Transverse colon (tissue), 4 donors: ENCODE measurements around the gene JARID2. TPM values are rescaled to one million over a fixed set of nuclear protein-coding genes. Genes with fewer than 3 reads are reported as not detected.

Experiments
- DNase-seq: peaks from one replicate; pipeline ENCODE4 v3.0.0-alpha.2; 2019
- H3K27ac ChIP-seq, 4 donors: fragments of 200-600 bp; sonication (generic); 2 replicates each; pipeline ENCODE4 v1.5.1; 2016 to 2018; ENCODE audit warnings: inconsistent platforms in 4 of 4
- H3K27me3 ChIP-seq: fragments of 200-600 bp; sonication (generic); 2 replicates; pipeline ENCODE4 v1.5.1; 2017; ENCODE audit warnings: inconsistent platforms
- H3K36me3 ChIP-seq, 4 donors: fragments of 200-600 bp; sonication (generic); 2 replicates each; pipeline ENCODE4 v1.5.1; 2017 to 2019; ENCODE audit warnings: inconsistent platforms in 4 of 4
- H3K4me1 ChIP-seq, 4 donors: fragments of 200-600 bp; sonication (generic); 2 replicates each; pipeline ENCODE4 v1.5.1; 2017 to 2020; ENCODE audit warnings: inconsistent platforms in 4 of 4
- H3K4me3 ChIP-seq, 4 donors: fragments of 200-600 bp; sonication (generic); 1 replicate in 1 of 4; 2 replicates in 3 of 4; pipeline versions ENCODE4 v1.5.1 to v1.6.1; 2017 to 2019; ENCODE audit warnings: inconsistent platforms in 4 of 4
- H3K9me3 ChIP-seq, 2 donors: fragments of 200-600 bp; sonication (generic); 2 replicates each; pipeline ENCODE4 v1.5.1; 2017 to 2019; ENCODE audit warnings: inconsistent platforms in 2 of 2
- EP300 ChIP-seq: sonication (generic); formaldehyde crosslinking; IDR thresholded peaks from one replicate; pipeline ENCODE4 v1.6.1; 2017; ENCODE audit warnings: antibody characterized with exemption, low read depth
- POLR2A ChIP-seq: fragments of 450-650 bp; IDR thresholded peaks from one replicate; pipeline ENCODE4 v1.6.1; 2016; ENCODE audit warnings: antibody characterized with exemption, mild to moderate bottlenecking, moderate library complexity
- POLR2AphosphoS5 ChIP-seq, 3 donors: sonication (generic); formaldehyde crosslinking; IDR thresholded peaks; one replicate each; pipeline ENCODE4 v1.6.1; 2016; ENCODE audit warnings: antibody characterized with exemption in 3 of 3
- WGBS, 2 donors: methylation state at CpG; one replicate each; pipeline ENCODE4 v1.1.5; 2018; ENCODE audit warnings: low coverage in 1 of 2; 5-methylcytosine and 5-hydroxymethylcytosine counted together
- in situ Hi-C, 4 donors: fragments of 200-750 bp; cut with MboI; loops; one replicate each; pipeline versions ENCODE4 v1.15.0 to v1.15.1; 2017; ENCODE audit warnings: low sequenced_read_pairs in 3 of 4, low pct_ligation_motif_present in 1 of 4, low pct_unique_long_range_greater_than_20kb in 1 of 4
- intact Hi-C: fragments of 100-400 bp; cut with DNase I; formaldehyde crosslinking; loops from one replicate; pipeline ENCODE4 v1.15.1; 2023; ENCODE audit warnings: low total_unique reads
- total RNA-seq, 4 donors: library from RNA; depleted of rRNA; stranded (reverse); fragments of >200 nt; gene quantifications; one replicate each; pipeline ENCODE4 v1.1.0, GENCODE V29; 2016
- TF ChIP-seq, protein P1 (sequence below), 5 experiments: fragments of 200-600 bp in 3 of 5; fragments of 450-650 bp in 2 of 5; sonication (generic) in 3 of 5; IDR thresholded peaks; 1 replicate in 2 of 5; 2 replicates in 3 of 5; pipeline ENCODE4 v1.5.1; 2016 to 2017; ENCODE audit warnings: antibody characterized with exemption in 5 of 5, inconsistent platforms in 3 of 5, mild to moderate bottlenecking in 2 of 5, moderate library complexity in 1 of 5

Gene JARID2
- total RNA-seq, 4 donors from 2014 or later: 9.4 to 18.7 (median 10.9) TPM

DNA sequence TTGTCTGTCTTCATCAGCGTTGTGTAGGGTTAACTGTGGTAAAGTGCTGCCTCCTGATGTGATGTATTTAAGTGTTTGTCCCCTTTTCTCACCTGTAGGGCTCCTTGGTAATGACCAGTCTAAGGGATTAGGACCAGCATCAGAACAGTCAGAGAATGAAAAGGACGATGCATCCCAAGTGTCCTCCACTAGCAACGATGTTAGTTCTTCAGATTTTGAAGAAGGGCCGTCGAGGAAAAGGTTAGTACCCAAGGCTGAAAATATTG, 164.2 kb downstream of the JARID2 start:
- H3K4me3 ChIP-seq: no peak overlapping the region
- no peaks in the 10 kb centered on the region for H3K9me3 ChIP-seq
- in situ Hi-C loops (no loop called here), intact Hi-C loops (no loop called here)
- no peaks in the 10 kb centered on the region for H3K36me3 ChIP-seq
- H3K27ac ChIP-seq: no peak overlapping the region
- H3K27me3 ChIP-seq: no peaks in the 10 kb centered on the region
- TF ChIP-seq EP300 (no peak), POLR2AphosphoS5 (IDR thresholded peaks at IDR 0.05) (no peak), POLR2A (no peak)
- TF ChIP-seq, protein P1, sequence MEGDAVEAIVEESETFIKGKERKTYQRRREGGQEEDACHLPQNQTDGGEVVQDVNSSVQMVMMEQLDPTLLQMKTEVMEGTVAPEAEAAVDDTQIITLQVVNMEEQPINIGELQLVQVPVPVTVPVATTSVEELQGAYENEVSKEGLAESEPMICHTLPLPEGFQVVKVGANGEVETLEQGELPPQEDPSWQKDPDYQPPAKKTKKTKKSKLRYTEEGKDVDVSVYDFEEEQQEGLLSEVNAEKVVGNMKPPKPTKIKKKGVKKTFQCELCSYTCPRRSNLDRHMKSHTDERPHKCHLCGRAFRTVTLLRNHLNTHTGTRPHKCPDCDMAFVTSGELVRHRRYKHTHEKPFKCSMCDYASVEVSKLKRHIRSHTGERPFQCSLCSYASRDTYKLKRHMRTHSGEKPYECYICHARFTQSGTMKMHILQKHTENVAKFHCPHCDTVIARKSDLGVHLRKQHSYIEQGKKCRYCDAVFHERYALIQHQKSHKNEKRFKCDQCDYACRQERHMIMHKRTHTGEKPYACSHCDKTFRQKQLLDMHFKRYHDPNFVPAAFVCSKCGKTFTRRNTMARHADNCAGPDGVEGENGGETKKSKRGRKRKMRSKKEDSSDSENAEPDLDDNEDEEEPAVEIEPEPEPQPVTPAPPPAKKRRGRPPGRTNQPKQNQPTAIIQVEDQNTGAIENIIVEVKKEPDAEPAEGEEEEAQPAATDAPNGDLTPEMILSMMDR (IDR thresholded peaks at IDR 0.05): no peak
- no peak for DNase-seq
- peaks cover 0 to 13% (median 3%) of the 10 kb centered on the region in 4 donors for H3K4me1 ChIP-seq
- 85 to 93% methylated on average over 5 of the region's 5 CpGs for WGBS, 2 donors

GRCh38 chr6:15410752-15411151, 164.9 kb downstream of the JARID2 start:
- peaks cover 0 to 13% (median 3%) of the 10 kb centered on the region in 4 donors for H3K4me1 ChIP-seq
- no peak overlapping the region for H3K4me3 ChIP-seq
- DNase-seq: no peak
- no peaks in the 10 kb centered on the region for H3K36me3 ChIP-seq
- TF ChIP-seq POLR2AphosphoS5 (IDR thresholded peaks at IDR 0.05) (no peak), EP300 (no peak), POLR2A (no peak)
- TF ChIP-seq, protein P1 (IDR thresholded peaks at IDR 0.05): no peak
- no peaks in the 10 kb centered on the region for H3K27me3 ChIP-seq
- H3K9me3 ChIP-seq: no peaks in the 10 kb centered on the region
- in situ Hi-C loops: no loop called here
- intact Hi-C loops: no loop called here
- 36 to 50% methylated on average over 1 of the region's 1 CpG for WGBS, 2 donors
- H3K27ac ChIP-seq: no peak overlapping the region

DNA sequence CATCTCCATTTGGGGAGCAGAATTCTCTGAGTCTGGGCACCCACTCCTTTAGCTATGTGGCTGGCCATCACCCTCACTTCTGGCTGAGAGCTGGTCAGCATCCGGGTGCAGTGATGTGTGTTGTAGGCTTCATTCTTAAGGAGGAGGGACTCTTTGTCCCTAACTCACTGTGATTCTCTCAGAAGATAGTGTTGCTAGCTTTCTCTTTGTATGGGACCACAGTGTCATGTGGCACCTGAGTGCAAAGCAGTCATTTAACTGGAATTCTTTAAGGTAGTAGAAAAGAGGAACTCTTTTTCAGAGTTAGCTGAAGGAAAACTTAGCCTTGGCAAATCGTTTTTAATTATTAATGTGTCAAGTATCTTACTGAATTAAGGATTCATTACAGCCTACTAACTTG, 165.9 kb downstream of the JARID2 start:
- Histone ChIP-seq H3K4me3 (no peak overlapping the region), H3K9me3 (no peaks in the 10 kb centered on the region), H3K27ac (no peak overlapping the region), H3K36me3 (no peaks in the 10 kb centered on the region), H3K27me3 (no peaks in the 10 kb centered on the region), H3K4me1 (peaks cover 0 to 13% (median 3%) of the 10 kb centered on the region in 4 donors)
- no peak for TF ChIP-seq POLR2AphosphoS5 (IDR thresholded peaks at IDR 0.05)
- no peak for TF ChIP-seq EP300
- no peak for TF ChIP-seq POLR2A
- TF ChIP-seq, protein P1 (IDR thresholded peaks at IDR 0.05): no peak
- intact Hi-C loops: no loop called here
- in situ Hi-C loops: no loop called here
- WGBS, 2 donors: 63 to 80% methylated on average over 1 to 2 of the region's 2 CpGs
- DNase-seq: no peak

- TF ChIP-seq, protein P1 (IDR thresholded peaks at IDR 0.05): no peak
- TF ChIP-seq POLR2A: no peak
- Histone ChIP-seq H3K36me3 (no peaks in the 10 kb centered on the region), H3K9me3 (no peaks in the 10 kb centered on the region), H3K27ac (no peak overlapping the region), H3K4me1 (peaks cover 0 to 13% (median 3%) of the 10 kb centered on the region in 4 donors), H3K27me3 (no peaks in the 10 kb centered on the region), H3K4me3 (no peak overlapping the region)
- 91 to 96% methylated on average over 4 to 9 of the region's 9 CpGs for WGBS, 2 donors
- in situ Hi-C loops (no loop called here), intact Hi-C loops (no loop called here)
- no peak for DNase-seq
Measured at GRCh38 chr6:15412767-15413166, 166.9 kb downstream of the JARID2 start.
